ENCODE results near the gene MYO1E.

Gene MYO1E

GRCh38 chr15:59240036-59240435 is 132.6 kb downstream of the MYO1E start:
- in situ Hi-C loops (cut with HindIII; ENCODE audit: low sequenced_read_pairs) = no loop called here

- in situ Hi-C loops (cut with HindIII; ENCODE audit: low sequenced_read_pairs) = no loop called here
These were observed 134.7 kb downstream of the MYO1E start for GRCh38 chr15:59237924-59238331.

GRCh38 chr15:59237119-59237855 is 135.4 kb downstream of the MYO1E start:
- in situ Hi-C loops (cut with HindIII; ENCODE audit: low sequenced_read_pairs) = no loop called here

GRCh38 chr15:59236394-59236793 is 136.3 kb downstream of the MYO1E start:
- in situ Hi-C loops (cut with HindIII; ENCODE audit: low sequenced_read_pairs) = no loop called here

GRCh38 chr15:59232476-59232875 is 140.2 kb downstream of the MYO1E start:
- in situ Hi-C loops (cut with HindIII; ENCODE audit: low sequenced_read_pairs) = no loop called here

GRCh38 chr15:59230531-59231055 is 142.1 kb downstream of the MYO1E start:
- in situ Hi-C loops (cut with HindIII; ENCODE audit: low sequenced_read_pairs) = no loop called here

GRCh38 chr15:59229453-59229852 is 143.2 kb downstream of the MYO1E start:
- in situ Hi-C loops (cut with HindIII; ENCODE audit: low sequenced_read_pairs) = no loop called here

- in situ Hi-C loops (cut with HindIII; ENCODE audit: low sequenced_read_pairs) = no loop called here
These were observed 143.7 kb downstream of the MYO1E start for GRCh38 chr15:59229015-59229414.

- in situ Hi-C loops (cut with HindIII; ENCODE audit: low sequenced_read_pairs) = no loop called here
These were observed 145.7 kb downstream of the MYO1E start for GRCh38 chr15:59227021-59227420.

GRCh38 chr15:59224474-59224873 is 148.2 kb downstream of the MYO1E start:
- in situ Hi-C loops (cut with HindIII; ENCODE audit: low sequenced_read_pairs) = no loop called here

- in situ Hi-C loops (cut with HindIII; ENCODE audit: low sequenced_read_pairs) = no loop called here
These were observed 148.9 kb downstream of the MYO1E start for GRCh38 chr15:59223736-59224135.

GRCh38 chr15:59222906-59223550 is 149.6 kb downstream of the MYO1E start:
- in situ Hi-C loops (cut with HindIII; ENCODE audit: low sequenced_read_pairs) = no loop called here

- in situ Hi-C loops (cut with HindIII; ENCODE audit: low sequenced_read_pairs) = no loop called here
These were observed 150.9 kb downstream of the MYO1E start for GRCh38 chr15:59221511-59222505.

GRCh38 chr15:59218710-59219109 is 154.0 kb downstream of the MYO1E start:
- in situ Hi-C loops (cut with HindIII; ENCODE audit: low sequenced_read_pairs) = no loop called here

- in situ Hi-C loops (cut with HindIII; ENCODE audit: low sequenced_read_pairs) = no loop called here
These were observed 154.7 kb downstream of the MYO1E start for GRCh38 chr15:59217876-59218498.

GRCh38 chr15:59216911-59217310 is 155.8 kb downstream of the MYO1E start:
- in situ Hi-C loops (cut with HindIII; ENCODE audit: low sequenced_read_pairs) = no loop called here

GRCh38 chr15:59210186-59210585 is 162.5 kb downstream of the MYO1E start:
- in situ Hi-C loops (cut with HindIII; ENCODE audit: low sequenced_read_pairs) = no loop called here

- in situ Hi-C loops (cut with HindIII; ENCODE audit: low sequenced_read_pairs) = no loop called here
These were observed 163.9 kb downstream of the MYO1E start for GRCh38 chr15:59208613-59209249.

- in situ Hi-C loops (cut with HindIII; ENCODE audit: low sequenced_read_pairs) = no loop called here
These were observed 166.0 kb downstream of the MYO1E start, which contains the start of gene LDHAL6B for GRCh38 chr15:59206623-59207183. TSS of gene LDHAL6B (plus strand) at chr15:59206843. CDS start at chr15:59206941, 98 bp downstream.

Data from endothelial cell of hepatic sinusoid (primary cell).